ENCODE measurements around the gene LCN2.

The LCN2 gene

DNA sequence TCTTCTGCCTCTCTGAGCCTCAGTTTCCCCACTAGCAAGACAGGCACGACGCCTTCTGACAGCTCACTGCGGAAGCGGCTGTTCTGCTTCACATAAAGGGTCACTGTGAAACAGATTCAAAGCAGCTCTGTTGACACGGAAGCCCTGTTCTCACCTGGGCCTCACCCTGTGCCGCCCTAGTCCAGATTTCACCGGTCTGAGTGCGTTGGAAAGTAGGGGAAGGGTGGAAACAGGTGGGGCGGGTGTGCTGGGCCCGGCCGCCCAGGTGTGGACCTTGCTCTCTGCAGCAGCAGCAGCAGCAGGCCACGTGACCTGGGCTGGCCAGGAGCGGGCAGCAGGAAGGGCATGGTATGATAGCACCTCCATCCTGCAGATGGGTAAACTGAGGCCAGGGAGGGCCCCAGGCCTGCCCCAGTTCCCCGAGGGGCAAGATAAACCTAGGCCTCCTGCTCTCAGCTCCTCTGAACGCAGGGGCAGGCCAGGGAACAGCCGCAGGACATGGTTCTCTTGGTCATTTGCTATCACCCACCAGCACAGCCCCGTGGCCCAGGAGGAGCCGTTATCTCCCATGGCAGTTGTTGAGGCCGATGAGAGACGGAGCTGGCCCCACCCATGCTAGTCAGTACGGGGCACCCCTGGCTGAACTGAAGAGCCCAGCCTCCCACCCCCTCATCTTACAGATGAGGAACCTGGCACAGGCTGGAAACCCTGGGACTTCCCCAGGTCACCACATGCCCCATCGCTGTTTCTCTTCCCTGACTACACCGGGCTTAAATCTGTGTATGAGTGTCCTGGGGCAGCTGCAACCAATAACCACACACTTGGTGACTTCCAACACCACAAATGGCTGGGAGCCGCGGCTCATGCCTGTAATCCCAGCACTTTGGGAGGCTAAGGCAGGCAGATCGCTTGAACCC, 33.8 kb upstream of the LCN2 start:
- no peak for DNase-seq

GRCh38 chr9:128116104-128117083, 32.9 kb upstream of the LCN2 start:
- DNase-seq: no peak

DNA sequence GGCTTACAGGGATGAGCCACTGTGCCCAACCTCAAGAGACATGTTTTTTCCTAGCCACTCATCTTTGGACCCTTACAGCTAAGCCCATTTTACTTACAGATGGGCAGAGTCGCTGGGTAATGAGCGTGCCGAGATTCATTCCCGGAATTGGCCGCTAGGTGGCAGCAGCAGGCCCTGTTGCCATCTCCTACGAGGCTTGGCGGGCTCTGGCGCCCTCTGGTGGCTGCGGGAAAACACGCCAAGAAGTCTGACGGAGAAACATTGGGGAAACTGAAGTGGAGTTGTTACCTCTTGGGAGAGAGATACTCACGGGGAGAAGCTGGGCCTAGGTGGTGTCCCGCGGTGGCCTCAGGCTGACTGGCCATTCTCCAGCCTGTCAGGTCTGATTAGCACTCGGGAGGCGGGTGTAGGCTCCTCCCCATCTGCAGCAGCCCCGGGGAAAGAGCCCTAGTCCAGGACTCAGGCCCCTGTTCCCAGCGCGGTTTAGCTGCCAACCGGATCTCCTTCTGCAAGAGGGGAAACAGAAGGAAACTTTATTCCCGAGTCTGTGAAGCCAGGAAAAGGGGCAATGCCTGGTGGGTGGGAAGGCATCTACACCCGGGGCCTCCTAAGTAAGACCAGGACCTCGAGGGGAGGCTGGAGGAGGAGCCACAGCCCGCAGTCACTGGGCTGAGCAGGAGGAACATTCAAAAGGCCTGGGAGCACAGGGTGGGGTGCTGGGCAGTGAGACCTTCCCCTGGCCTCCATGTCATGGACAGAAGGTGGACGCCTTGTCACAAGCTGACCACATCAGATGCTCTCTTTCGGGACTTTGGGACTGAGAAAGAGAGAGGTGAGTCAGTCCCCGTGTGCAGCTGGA, 31.4 kb upstream of the LCN2 start:
- DNase-seq: peak; percentile 81

GRCh38 chr9:128118472-128118857, 30.8 kb upstream of the LCN2 start:
- DNase-seq: no peak

- DNase-seq: no peak
Measured at GRCh38 chr9:128118971-128119665, 30.1 kb upstream of the LCN2 start.

DNA sequence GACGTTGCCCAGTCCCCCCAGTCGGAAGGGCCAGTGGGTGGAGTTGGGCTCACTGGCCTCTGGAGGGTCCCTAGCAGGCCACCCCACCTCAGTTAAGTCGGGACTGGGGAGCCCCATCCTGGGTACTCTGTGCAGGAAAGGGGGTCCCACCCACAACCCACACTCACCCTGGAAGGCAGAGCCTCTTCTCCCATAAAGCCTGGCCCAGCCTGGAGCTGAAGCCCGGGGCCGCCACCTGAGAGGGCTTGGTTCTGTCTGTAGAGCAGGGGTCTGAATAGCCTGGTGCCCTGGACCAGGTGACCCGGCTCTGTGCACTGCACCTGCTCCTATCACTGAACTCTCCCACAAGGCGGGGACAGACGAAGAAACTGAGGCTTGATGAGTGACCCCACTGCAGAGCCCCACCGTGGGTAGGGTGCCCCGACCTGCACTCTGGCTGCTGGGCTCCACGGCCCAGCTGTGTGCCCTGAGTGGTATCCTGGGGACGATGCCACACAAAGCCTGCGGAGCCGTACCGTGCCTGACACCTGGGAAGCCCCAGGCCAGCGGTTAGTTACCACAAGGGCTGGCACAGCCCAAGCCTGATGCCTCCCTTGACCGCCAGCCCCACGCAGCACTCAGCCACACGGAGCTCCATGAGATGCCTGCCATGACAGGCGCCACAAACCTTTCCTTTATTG, 29.1 kb upstream of the LCN2 start:
- no peak for DNase-seq

GRCh38 chr9:128120741-128121465, 28.4 kb upstream of the LCN2 start:
- DNase-seq: no peak

DNA sequence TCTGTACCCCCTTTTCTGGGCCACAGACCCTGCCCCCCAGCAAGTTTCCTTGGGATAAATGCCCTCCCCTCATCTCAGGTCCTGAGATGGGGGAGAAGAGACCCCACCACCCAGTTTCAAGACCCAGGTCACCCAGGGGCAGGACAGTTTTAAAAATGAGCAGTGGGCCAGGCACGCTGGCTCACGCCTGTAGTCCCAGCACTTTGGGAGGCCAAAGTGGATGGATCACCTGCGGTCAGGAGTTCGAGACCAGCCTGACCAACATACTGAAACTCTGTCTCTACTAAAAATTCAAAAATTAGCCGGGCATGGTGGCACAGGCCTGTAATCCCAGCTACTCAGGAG, 27.8 kb upstream of the LCN2 start:
- DNase-seq: no peak

- no peak for DNase-seq
Measured at GRCh38 chr9:128121924-128122808, 27.1 kb upstream of the LCN2 start.

- DNase-seq: no peak
Measured at GRCh38 chr9:128122809-128123175, 26.5 kb upstream of the LCN2 start.

GRCh38 chr9:128123451-128124080, 25.7 kb upstream of the LCN2 start:
- DNase-seq: no peak

DNA sequence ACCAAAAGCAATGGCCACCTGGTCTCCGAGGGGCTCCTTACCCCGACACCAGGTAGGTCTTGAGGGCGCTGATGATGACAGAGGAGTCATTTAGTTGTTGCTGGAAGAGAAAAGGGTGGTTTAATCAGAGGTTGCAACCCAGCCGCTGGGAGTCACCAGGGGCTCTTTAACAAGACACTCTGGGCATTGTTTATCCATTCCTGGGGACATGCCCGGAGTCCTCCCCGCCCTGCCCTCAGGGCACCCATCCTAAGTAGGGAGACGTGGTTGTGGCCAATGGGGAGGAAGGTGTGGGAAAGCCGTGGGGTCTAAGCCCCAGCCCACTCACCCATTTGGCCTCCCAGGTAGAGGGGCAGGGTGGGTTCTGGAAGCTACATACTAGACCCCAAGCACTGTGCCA, 24.8 kb upstream of the LCN2 start:
- no peak for DNase-seq

DNA sequence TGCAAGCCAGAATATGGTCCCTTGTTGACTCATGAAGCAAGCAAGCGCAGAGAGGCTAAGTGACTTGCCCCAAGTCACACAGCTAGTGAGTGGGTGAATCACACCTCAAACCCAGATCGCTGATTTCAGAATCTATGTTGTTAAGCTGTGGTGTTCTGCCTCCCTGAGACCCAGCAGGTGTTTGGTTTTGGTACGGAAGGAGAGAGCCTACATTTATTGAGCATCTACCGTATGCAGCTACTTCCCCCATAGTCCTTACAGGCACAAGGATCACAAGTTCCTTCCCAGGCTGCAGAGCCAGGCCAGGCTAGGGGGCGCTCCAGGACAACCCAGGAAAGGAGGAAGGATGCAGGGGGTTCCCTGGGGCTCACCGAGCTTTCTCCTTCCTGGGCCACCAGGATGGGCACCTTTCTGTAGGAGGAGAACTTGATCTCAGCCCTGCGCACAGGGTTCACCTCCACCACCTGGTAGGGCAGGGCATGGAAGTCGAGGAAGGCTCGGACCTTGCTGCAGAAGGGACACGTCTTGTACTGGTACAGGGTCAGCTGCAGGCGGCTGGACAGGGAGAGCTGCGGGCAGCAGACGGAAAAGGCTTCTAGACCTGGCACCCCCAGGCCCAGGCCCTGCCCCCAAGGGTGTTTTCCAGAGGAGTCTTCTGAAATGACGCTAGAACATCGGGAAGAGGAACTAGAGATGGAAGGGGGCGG, 24.2 kb upstream of the LCN2 start:
- DNase-seq: no peak

- no peak for DNase-seq
Measured at GRCh38 chr9:128125580-128126354, 23.5 kb upstream of the LCN2 start.

DNA sequence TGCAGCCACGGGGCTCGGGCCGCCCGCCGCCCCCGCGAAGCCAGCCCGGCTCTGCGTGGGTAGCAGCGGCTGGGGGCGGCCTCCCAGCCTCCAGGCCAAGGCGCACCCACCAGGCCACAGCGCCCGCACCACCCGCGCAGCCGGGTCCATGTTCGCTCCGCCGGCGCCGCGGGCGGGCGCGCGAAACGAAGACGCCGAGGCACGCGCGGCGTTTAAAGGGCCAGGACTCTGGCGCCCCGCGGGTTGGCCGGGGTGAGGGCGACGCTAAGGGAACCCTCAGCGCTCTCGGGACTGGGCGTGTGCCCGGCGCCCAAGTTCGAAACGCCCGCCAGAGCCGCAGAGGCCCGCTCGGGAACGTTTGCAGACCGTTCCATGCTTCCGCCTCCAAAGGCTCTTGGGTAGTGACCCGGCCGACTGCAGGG, 21.7 kb upstream of the LCN2 start, which contains the start of gene PTGES2:
Gene PTGES2 (minus strand): TSS at position 162 of the 422 bp plus-strand sequence. CDS start 12 bp downstream, at position 150.
- DNase-seq: peak; percentile 63

DNA sequence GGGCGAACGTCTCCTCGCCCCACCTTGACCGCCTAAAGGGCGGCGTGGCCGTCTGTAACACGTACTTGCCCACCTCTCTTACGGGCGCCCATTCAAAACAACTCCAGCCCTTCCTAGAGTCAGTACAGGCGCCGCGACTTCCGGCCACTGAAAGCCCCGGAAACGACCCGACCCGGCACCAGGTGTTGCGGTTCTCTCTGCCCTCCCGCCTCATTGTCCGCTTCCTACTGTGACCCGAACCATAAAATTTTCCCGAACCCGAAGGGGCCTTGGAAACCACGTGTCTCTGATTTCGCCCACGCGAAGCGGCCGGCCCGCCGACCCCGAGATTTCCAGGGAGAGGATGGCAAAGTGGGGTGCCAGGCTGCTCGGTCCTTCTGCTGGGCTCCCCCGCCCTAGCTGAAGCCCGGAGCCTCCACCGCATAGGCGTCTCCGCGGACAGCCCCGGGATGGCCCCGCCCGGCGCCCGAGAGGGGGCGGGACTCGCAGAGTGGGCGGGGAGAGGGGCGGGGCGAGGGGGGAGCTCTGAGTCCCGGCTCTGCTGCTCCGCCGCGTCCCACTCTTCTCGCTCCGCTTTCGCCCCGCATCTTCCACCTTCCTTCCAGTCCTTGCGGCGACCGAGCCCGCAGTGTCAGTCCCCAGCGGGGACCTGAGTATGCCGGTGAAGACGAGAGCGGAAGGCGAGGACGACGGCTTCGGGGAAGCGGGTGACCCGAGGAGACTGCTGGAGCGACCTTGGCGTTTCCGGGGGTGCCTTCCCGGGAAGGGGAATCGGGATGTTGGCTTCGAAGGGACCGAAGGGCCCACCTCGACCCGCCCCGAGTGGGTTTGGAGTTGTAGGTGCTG, 21.0 kb upstream of the LCN2 start:
- DNase-seq: peak; percentile 90
